ENCODE results near the gene NAALADL1.
A peak's percentile ranks its signal among the peaks of the same experiment; 100 is the strongest.

NAALADL1 gene

DNA sequence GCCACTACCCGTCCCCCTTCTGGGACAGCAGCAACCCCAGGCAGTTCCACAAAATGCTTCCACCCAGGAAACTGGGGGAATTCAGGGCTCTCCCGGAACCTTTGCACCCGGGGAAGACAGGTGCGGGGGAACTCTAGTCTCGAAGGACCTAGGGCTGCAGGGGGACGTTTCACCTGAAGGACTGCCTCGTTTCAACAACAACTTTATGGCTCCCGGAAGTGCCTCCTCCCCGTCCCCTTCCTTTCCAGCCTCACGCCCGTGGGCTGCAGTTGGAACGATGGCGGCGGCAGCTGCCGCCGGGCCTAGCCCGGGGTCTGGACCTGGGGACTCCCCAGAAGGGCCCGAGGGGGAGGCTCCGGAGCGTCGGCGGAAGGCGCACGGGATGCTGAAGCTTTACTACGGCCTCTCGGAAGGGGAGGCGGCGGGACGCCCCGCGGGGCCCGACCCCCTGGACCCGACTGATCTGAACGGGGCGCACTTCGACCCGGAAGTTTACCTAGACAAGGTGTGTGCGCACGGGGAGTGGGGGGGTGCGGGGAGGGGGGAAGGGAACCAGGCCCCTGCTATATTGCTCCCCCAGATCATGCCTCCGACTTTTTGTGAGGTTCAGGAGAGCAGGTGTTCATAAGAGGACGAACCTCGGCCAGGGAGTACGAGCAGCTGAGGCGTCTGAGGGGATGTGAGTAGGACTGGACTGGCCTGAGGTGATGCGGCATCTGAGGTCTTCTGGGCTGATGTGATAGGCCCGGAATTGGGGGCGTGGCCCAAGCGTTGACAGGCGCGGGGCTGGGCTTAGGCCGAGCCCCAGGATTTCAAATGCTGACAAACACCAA lies 37.8 kb upstream of the NAALADL1 start, which contains the start of gene VPS51 (continued):
- TF ChIP-seq ZNF140 (tag by site-specific recombination; IDR thresholded peaks at IDR 0.05): no peak
- TF ChIP-seq ZNF174 (tag by site-specific recombination; IDR thresholded peaks at IDR 0.05): no peak
- TF ChIP-seq, protein P1, sequence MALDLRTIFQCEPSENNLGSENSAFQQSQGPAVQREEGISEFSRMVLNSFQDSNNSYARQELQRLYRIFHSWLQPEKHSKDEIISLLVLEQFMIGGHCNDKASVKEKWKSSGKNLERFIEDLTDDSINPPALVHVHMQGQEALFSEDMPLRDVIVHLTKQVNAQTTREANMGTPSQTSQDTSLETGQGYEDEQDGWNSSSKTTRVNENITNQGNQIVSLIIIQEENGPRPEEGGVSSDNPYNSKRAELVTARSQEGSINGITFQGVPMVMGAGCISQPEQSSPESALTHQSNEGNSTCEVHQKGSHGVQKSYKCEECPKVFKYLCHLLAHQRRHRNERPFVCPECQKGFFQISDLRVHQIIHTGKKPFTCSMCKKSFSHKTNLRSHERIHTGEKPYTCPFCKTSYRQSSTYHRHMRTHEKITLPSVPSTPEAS (tag by site-specific recombination; IDR thresholded peaks at IDR 0.05): peak; percentile 55
- TF ChIP-seq ZNF529 (tag by site-specific recombination; IDR thresholded peaks at IDR 0.05; ENCODE audit: insufficient replicate concordance): peak; percentile 8
- TF ChIP-seq, protein P2, sequence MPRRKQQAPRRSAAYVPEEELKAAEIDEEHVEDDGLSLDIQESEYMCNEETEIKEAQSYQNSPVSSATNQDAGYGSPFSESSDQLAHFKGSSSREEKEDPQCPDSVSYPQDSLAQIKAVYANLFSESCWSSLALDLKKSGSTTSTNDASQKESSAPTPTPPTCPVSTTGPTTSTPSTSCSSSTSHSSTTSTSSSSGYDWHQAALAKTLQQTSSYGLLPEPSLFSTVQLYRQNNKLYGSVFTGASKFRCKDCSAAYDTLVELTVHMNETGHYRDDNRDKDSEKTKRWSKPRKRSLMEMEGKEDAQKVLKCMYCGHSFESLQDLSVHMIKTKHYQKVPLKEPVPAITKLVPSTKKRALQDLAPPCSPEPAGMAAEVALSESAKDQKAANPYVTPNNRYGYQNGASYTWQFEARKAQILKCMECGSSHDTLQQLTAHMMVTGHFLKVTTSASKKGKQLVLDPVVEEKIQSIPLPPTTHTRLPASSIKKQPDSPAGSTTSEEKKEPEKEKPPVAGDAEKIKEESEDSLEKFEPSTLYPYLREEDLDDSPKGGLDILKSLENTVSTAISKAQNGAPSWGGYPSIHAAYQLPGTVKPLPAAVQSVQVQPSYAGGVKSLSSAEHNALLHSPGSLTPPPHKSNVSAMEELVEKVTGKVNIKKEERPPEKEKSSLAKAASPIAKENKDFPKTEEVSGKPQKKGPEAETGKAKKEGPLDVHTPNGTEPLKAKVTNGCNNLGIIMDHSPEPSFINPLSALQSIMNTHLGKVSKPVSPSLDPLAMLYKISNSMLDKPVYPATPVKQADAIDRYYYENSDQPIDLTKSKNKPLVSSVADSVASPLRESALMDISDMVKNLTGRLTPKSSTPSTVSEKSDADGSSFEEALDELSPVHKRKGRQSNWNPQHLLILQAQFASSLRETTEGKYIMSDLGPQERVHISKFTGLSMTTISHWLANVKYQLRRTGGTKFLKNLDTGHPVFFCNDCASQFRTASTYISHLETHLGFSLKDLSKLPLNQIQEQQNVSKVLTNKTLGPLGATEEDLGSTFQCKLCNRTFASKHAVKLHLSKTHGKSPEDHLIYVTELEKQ (tag by site-specific recombination; IDR thresholded peaks at IDR 0.05; ENCODE audit: borderline replicate concordance): 0 out of 2 replicates have a peak, but pooled peaks have one; percentile 78
- TF ChIP-seq ZNF48 (tag by site-specific recombination; IDR thresholded peaks at IDR 0.05): no peak
- no peak for TF ChIP-seq ZNF169 (tag by site-specific recombination; IDR thresholded peaks at IDR 0.05)
- TF ChIP-seq, protein P3, sequence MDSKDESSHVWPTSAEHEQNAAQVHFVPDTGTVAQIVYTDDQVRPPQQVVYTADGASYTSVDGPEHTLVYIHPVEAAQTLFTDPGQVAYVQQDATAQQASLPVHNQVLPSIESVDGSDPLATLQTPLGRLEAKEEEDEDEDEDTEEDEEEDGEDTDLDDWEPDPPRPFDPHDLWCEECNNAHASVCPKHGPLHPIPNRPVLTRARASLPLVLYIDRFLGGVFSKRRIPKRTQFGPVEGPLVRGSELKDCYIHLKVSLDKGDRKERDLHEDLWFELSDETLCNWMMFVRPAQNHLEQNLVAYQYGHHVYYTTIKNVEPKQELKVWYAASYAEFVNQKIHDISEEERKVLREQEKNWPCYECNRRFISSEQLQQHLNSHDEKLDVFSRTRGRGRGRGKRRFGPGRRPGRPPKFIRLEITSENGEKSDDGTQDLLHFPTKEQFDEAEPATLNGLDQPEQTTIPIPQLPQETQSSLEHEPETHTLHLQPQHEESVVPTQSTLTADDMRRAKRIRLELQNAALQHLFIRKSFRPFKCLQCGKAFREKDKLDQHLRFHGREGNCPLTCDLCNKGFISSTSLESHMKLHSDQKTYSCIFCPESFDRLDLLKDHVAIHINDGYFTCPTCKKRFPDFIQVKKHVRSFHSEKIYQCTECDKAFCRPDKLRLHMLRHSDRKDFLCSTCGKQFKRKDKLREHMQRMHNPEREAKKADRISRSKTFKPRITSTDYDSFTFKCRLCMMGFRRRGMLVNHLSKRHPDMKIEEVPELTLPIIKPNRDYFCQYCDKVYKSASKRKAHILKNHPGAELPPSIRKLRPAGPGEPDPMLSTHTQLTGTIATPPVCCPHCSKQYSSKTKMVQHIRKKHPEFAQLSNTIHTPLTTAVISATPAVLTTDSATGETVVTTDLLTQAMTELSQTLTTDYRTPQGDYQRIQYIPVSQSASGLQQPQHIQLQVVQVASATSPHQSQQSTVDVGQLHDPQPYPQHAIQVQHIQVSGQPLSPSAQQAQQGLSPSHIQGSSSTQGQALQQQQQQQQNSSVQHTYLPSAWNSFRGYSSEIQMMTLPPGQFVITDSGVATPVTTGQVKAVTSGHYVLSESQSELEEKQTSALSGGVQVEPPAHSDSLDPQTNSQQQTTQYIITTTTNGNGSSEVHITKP (tag by site-specific recombination; IDR thresholded peaks at IDR 0.05): peak; percentile 56
- TF ChIP-seq ZNF394 (tag by site-specific recombination; IDR thresholded peaks at IDR 0.05; ENCODE audit: borderline replicate concordance): peak; percentile 62; the same call in 1 of the 2 replicates
- TF ChIP-seq MZF1 (tag by site-specific recombination; IDR thresholded peaks at IDR 0.05; ENCODE audit: borderline replicate concordance): peak; percentile 56; the same call in 1 of the 2 replicates
- TF ChIP-seq, protein P4, sequence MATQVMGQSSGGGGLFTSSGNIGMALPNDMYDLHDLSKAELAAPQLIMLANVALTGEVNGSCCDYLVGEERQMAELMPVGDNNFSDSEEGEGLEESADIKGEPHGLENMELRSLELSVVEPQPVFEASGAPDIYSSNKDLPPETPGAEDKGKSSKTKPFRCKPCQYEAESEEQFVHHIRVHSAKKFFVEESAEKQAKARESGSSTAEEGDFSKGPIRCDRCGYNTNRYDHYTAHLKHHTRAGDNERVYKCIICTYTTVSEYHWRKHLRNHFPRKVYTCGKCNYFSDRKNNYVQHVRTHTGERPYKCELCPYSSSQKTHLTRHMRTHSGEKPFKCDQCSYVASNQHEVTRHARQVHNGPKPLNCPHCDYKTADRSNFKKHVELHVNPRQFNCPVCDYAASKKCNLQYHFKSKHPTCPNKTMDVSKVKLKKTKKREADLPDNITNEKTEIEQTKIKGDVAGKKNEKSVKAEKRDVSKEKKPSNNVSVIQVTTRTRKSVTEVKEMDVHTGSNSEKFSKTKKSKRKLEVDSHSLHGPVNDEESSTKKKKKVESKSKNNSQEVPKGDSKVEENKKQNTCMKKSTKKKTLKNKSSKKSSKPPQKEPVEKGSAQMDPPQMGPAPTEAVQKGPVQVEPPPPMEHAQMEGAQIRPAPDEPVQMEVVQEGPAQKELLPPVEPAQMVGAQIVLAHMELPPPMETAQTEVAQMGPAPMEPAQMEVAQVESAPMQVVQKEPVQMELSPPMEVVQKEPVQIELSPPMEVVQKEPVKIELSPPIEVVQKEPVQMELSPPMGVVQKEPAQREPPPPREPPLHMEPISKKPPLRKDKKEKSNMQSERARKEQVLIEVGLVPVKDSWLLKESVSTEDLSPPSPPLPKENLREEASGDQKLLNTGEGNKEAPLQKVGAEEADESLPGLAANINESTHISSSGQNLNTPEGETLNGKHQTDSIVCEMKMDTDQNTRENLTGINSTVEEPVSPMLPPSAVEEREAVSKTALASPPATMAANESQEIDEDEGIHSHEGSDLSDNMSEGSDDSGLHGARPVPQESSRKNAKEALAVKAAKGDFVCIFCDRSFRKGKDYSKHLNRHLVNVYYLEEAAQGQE (tag by site-specific recombination; IDR thresholded peaks at IDR 0.05): peak; percentile 49; the same call in 1 of the 2 replicates
- TF ChIP-seq ZNF292 (tag by site-specific recombination; IDR thresholded peaks at IDR 0.05; ENCODE audit: borderline replicate concordance, low read depth): no peak
- TF ChIP-seq ZNF747 (tag by site-specific recombination; IDR thresholded peaks at IDR 0.05): no peak
- no peak for TF ChIP-seq ZNF433 (tag by site-specific recombination; IDR thresholded peaks at IDR 0.05; ENCODE audit: low read depth)
- TF ChIP-seq, protein P5, sequence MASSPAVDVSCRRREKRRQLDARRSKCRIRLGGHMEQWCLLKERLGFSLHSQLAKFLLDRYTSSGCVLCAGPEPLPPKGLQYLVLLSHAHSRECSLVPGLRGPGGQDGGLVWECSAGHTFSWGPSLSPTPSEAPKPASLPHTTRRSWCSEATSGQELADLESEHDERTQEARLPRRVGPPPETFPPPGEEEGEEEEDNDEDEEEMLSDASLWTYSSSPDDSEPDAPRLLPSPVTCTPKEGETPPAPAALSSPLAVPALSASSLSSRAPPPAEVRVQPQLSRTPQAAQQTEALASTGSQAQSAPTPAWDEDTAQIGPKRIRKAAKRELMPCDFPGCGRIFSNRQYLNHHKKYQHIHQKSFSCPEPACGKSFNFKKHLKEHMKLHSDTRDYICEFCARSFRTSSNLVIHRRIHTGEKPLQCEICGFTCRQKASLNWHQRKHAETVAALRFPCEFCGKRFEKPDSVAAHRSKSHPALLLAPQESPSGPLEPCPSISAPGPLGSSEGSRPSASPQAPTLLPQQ (tag by site-specific recombination; IDR thresholded peaks at IDR 0.05): peak; percentile 71
- TF ChIP-seq, protein P6, sequence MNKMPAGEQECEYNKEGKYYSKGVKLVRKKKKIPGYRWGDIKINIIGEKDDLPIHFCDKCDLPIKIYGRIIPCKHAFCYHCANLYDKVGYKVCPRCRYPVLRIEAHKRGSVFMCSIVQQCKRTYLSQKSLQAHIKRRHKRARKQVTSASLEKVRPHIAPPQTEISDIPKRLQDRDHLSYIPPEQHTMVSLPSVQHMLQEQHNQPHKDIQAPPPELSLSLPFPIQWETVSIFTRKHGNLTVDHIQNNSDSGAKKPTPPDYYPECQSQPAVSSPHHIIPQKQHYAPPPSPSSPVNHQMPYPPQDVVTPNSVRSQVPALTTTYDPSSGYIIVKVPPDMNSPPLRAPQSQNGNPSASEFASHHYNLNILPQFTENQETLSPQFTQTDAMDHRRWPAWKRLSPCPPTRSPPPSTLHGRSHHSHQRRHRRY (tag by site-specific recombination; IDR thresholded peaks at IDR 0.05): 0 out of 2 replicates have a peak, but pooled peaks have one; percentile 14
- TF ChIP-seq ZNF843 (tag by site-specific recombination; IDR thresholded peaks at IDR 0.05): peak; percentile 54
- TF ChIP-seq ZSCAN23 (tag by site-specific recombination; IDR thresholded peaks at IDR 0.05): peak; percentile 96
- TF ChIP-seq, protein P7, sequence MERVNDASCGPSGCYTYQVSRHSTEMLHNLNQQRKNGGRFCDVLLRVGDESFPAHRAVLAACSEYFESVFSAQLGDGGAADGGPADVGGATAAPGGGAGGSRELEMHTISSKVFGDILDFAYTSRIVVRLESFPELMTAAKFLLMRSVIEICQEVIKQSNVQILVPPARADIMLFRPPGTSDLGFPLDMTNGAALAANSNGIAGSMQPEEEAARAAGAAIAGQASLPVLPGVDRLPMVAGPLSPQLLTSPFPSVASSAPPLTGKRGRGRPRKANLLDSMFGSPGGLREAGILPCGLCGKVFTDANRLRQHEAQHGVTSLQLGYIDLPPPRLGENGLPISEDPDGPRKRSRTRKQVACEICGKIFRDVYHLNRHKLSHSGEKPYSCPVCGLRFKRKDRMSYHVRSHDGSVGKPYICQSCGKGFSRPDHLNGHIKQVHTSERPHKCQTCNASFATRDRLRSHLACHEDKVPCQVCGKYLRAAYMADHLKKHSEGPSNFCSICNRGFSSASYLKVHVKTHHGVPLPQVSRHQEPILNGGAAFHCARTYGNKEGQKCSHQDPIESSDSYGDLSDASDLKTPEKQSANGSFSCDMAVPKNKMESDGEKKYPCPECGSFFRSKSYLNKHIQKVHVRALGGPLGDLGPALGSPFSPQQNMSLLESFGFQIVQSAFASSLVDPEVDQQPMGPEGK (tag by site-specific recombination; IDR thresholded peaks at IDR 0.05): peak; percentile 73

Data from HEK293 (cell line).